Measurements from ENCODE around the gene MYCL.

MYCL gene

GRCh38 chr1:39852876-39853275 is 48.8 kb downstream of the MYCL start:
- ChIA-PET POLR2A (no interaction called here), CTCF (no interaction called here)
- no peak overlapping the region for H3K27ac ChIP-seq (ENCODE audit: insufficient read depth in 1 of 2, low read depth in 1 of 2, low read length in 2 of 2, poor library complexity in 1 of 2, severe bottlenecking in 2 of 2)
- WGBS (ENCODE audit: insufficient coverage), result 100% methylated on average over 1 of the region's 1 CpG
- H3K36me3 ChIP-seq (ENCODE audit: control insufficient read depth in 4 of 4, insufficient read depth in 4 of 4, low read length in 3 of 4), result peaks cover 7 to 48% (median 21%) of the 10 kb centered on the region in 4 experiments
- H3K4me3 ChIP-seq (ENCODE audit: control insufficient read depth in 1 of 7, extremely low read depth in 1 of 7, insufficient read depth in 4 of 7, low read depth in 2 of 7, low read length in 6 of 7), result no peak overlapping the region
- H3K9me3 ChIP-seq (ENCODE audit: control extremely low read depth in 1 of 5, control insufficient read depth in 4 of 5, insufficient read depth in 2 of 5, low read depth in 1 of 5, low read length in 4 of 5), result no peaks in the 10 kb centered on the region
- peaks cover 0 to 2% (median 0%) of the 10 kb centered on the region in 4 experiments for H3K4me1 ChIP-seq (ENCODE audit: control extremely low read depth in 1 of 4, control insufficient read depth in 4 of 4, insufficient read depth in 4 of 4, low read length in 3 of 4)
- DNase-seq, result no peak
- no peaks in the 10 kb centered on the region for H3K27me3 ChIP-seq (replicated peaks in 2 of 5; ENCODE audit: control insufficient read depth in 4 of 5, insufficient read depth in 5 of 5, low read length in 4 of 5)

DNA sequence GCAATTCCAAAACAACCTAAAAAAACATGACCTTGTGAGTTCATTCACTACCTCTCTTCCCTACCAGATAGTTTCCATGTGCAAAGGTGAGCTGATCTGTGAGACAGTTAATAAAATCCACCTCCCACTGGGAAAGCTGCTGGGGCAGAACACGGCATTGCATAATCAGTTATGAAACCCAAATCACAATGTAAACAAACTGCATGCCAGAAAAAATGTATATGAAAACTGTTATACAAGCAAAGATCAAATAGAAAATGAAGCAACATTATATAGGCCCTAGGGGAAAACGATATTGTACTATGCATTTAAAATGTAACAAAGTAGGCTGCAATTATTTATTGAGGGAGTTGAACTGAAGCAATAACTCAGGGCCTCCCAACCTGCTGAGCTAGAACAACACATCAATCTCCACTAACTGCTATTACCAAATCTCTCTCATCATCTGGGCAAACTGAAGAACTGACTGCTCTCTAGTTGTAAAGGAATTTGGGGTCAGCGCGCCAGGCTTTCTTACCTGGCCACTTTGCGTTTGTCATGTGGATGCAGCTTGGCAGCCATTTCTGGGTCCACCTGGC is 49.4 kb downstream of the MYCL start:
- DNase-seq, result no peak
- 100% methylated on average over 3 of the region's 5 CpGs for WGBS (ENCODE audit: insufficient coverage)

DNA sequence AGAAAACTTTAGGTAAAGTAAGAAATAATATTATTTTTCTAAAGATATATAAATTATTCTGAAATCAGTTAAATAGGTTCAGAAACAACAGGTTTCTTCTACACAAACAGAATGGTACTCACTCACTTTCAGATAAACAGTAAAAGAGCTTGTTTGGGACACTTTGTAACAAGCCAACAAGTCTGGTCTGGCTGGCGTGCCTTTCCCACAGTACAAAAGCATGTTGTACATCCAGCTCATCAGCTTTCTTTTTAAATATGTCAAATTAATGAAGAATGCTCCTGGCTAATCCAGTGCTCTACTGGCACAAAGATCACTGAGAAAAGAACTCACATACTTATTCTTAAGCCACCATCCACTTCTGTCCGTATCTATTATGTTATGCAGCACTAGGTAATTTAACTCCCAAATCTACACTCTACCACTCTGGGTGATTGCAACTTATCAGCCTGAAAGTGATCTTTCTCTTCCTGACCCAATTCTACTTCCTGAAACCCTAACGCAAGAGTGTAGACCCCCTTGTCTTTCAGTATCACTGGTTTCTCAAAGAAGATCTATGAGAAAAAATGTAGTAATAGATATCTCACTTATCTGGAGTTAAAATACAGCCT is 51.0 kb downstream of the MYCL start:
- peaks cover 9 to 50% (median 22%) of the 10 kb centered on the region in 4 experiments for H3K36me3 ChIP-seq (ENCODE audit: control insufficient read depth in 4 of 4, insufficient read depth in 4 of 4, low read length in 3 of 4)
- H3K9me3 ChIP-seq (ENCODE audit: control extremely low read depth in 1 of 5, control insufficient read depth in 4 of 5, insufficient read depth in 2 of 5, low read depth in 1 of 5, low read length in 4 of 5), result no peaks in the 10 kb centered on the region
- 80% methylated on average over 1 of the region's 3 CpGs for WGBS (ENCODE audit: insufficient coverage)
- H3K4me3 ChIP-seq (ENCODE audit: control insufficient read depth in 1 of 7, extremely low read depth in 1 of 7, insufficient read depth in 4 of 7, low read depth in 2 of 7, low read length in 6 of 7), result no peak overlapping the region
- no peaks in the 10 kb centered on the region for H3K27me3 ChIP-seq (replicated peaks in 2 of 5; ENCODE audit: control insufficient read depth in 4 of 5, insufficient read depth in 5 of 5, low read length in 4 of 5)
- H3K4me1 ChIP-seq (ENCODE audit: control extremely low read depth in 1 of 4, control insufficient read depth in 4 of 4, insufficient read depth in 4 of 4, low read length in 3 of 4), result peaks cover 6 to 18% (median 12%) of the 10 kb centered on the region in 4 experiments
- no peak overlapping the region for H3K27ac ChIP-seq (ENCODE audit: insufficient read depth in 1 of 2, low read depth in 1 of 2, low read length in 2 of 2, poor library complexity in 1 of 2, severe bottlenecking in 2 of 2)
- ChIA-PET POLR2A (no interaction called here), CTCF (interaction anchor here (0.9 to 1.3 kb wide), 3 partner anchors 9 to 105 kb away, joined by 3 read pairs; no protein-coding TSS in a partner anchor)
- DNase-seq, result no peak

More for the DNA sequence above, 49.4 kb downstream of the MYCL start:
- no peak overlapping the region for H3K4me3 ChIP-seq (ENCODE audit: control insufficient read depth in 1 of 7, extremely low read depth in 1 of 7, insufficient read depth in 4 of 7, low read depth in 2 of 7, low read length in 6 of 7)
- H3K27me3 ChIP-seq (replicated peaks in 2 of 5; ENCODE audit: control insufficient read depth in 4 of 5, insufficient read depth in 5 of 5, low read length in 4 of 5), result no peaks in the 10 kb centered on the region
- H3K36me3 ChIP-seq (ENCODE audit: control insufficient read depth in 4 of 4, insufficient read depth in 4 of 4, low read length in 3 of 4), result peaks cover 9 to 53% (median 24%) of the 10 kb centered on the region in 4 experiments
- peaks cover 0 to 2% (median under 1%) of the 10 kb centered on the region in 4 experiments for H3K4me1 ChIP-seq (ENCODE audit: control extremely low read depth in 1 of 4, control insufficient read depth in 4 of 4, insufficient read depth in 4 of 4, low read length in 3 of 4)
- H3K9me3 ChIP-seq (ENCODE audit: control extremely low read depth in 1 of 5, control insufficient read depth in 4 of 5, insufficient read depth in 2 of 5, low read depth in 1 of 5, low read length in 4 of 5), result no peaks in the 10 kb centered on the region
- ChIA-PET POLR2A (no interaction called here), CTCF (no interaction called here)
- H3K27ac ChIP-seq (ENCODE audit: insufficient read depth in 1 of 2, low read depth in 1 of 2, low read length in 2 of 2, poor library complexity in 1 of 2, severe bottlenecking in 2 of 2), result no peak overlapping the region

DNA sequence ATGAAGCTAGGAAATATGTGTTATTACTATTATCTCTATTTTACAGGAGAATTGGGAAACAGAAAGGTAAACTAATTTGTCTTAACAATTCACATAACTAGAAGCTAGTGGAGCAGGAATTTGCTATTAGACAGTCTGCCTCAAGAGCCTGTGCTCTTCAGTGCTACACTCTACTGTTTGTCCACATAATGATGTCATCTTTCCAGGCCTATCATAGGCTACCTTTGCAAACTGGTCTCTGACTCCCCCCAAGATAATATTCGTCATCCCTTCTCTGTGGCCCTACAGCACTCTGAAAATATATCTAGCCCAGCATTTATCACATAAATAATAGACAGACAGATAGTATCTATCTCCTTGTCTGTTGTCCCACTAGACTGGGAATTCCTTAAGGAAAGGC is 52.5 kb downstream of the MYCL start:
- Histone ChIP-seq H3K27me3 (replicated peaks in 2 of 5; ENCODE audit: control insufficient read depth in 4 of 5, insufficient read depth in 5 of 5, low read length in 4 of 5) (no peaks in the 10 kb centered on the region), H3K9me3 (ENCODE audit: control extremely low read depth in 1 of 5, control insufficient read depth in 4 of 5, insufficient read depth in 2 of 5, low read depth in 1 of 5, low read length in 4 of 5) (no peaks in the 10 kb centered on the region), H3K36me3 (ENCODE audit: control insufficient read depth in 4 of 4, insufficient read depth in 4 of 4, low read length in 3 of 4) (peaks cover 7 to 54% (median 19%) of the 10 kb centered on the region in 4 experiments), H3K4me3 (ENCODE audit: control insufficient read depth in 1 of 7, extremely low read depth in 1 of 7, insufficient read depth in 4 of 7, low read depth in 2 of 7, low read length in 6 of 7) (no peak overlapping the region), H3K4me1 (ENCODE audit: control extremely low read depth in 1 of 4, control insufficient read depth in 4 of 4, insufficient read depth in 4 of 4, low read length in 3 of 4) (peaks cover 11 to 31% (median 23%) of the 10 kb centered on the region in 4 experiments), H3K27ac (ENCODE audit: insufficient read depth in 1 of 2, low read depth in 1 of 2, low read length in 2 of 2, poor library complexity in 1 of 2, severe bottlenecking in 2 of 2) (no peak overlapping the region)
- WGBS (ENCODE audit: insufficient coverage), result 100% methylated on average over 1 of the region's 1 CpG
- ChIA-PET POLR2A (no interaction called here), CTCF (interaction anchor here (0.9 kb wide), 1 partner anchor 11 kb away, joined by 4 read pairs; no protein-coding TSS in a partner anchor)
- DNase-seq, result no peak

GRCh38 chr1:39847940-39848339 is 53.8 kb downstream of the MYCL start:
- Histone ChIP-seq H3K4me1 (ENCODE audit: control extremely low read depth in 1 of 4, control insufficient read depth in 4 of 4, insufficient read depth in 4 of 4, low read length in 3 of 4) (peaks cover 11 to 41% (median 23%) of the 10 kb centered on the region in 4 experiments), H3K27ac (ENCODE audit: insufficient read depth in 1 of 2, low read depth in 1 of 2, low read length in 2 of 2, poor library complexity in 1 of 2, severe bottlenecking in 2 of 2) (no peak overlapping the region), H3K9me3 (ENCODE audit: control extremely low read depth in 1 of 5, control insufficient read depth in 4 of 5, insufficient read depth in 2 of 5, low read depth in 1 of 5, low read length in 4 of 5) (no peaks in the 10 kb centered on the region), H3K27me3 (replicated peaks in 2 of 5; ENCODE audit: control insufficient read depth in 4 of 5, insufficient read depth in 5 of 5, low read length in 4 of 5) (no peaks in the 10 kb centered on the region), H3K36me3 (ENCODE audit: control insufficient read depth in 4 of 4, insufficient read depth in 4 of 4, low read length in 3 of 4) (peaks cover 4 to 61% (median 27%) of the 10 kb centered on the region in 4 experiments), H3K4me3 (ENCODE audit: control insufficient read depth in 1 of 7, extremely low read depth in 1 of 7, insufficient read depth in 4 of 7, low read depth in 2 of 7, low read length in 6 of 7) (no peak overlapping the region)
- ChIA-PET POLR2A (no interaction called here), CTCF (no interaction called here)
- WGBS (ENCODE audit: insufficient coverage), result 100% methylated on average over 3 of the region's 6 CpGs
- DNase-seq, result no peak

- no peak overlapping the region for H3K4me3 ChIP-seq (ENCODE audit: control insufficient read depth in 1 of 7, extremely low read depth in 1 of 7, insufficient read depth in 4 of 7, low read depth in 2 of 7, low read length in 6 of 7)
- no peaks in the 10 kb centered on the region for H3K27me3 ChIP-seq (replicated peaks in 2 of 5; ENCODE audit: control insufficient read depth in 4 of 5, insufficient read depth in 5 of 5, low read length in 4 of 5)
- 100% methylated on average over 1 of the region's 1 CpG for WGBS (ENCODE audit: insufficient coverage)
- H3K36me3 ChIP-seq (ENCODE audit: control insufficient read depth in 4 of 4, insufficient read depth in 4 of 4, low read length in 3 of 4), result peaks cover 14 to 64% (median 36%) of the 10 kb centered on the region in 4 experiments
- DNase-seq, result no peak
- peak overlapping the region in 1 of 2 experiments; percentile 27 for H3K27ac ChIP-seq (ENCODE audit: insufficient read depth in 1 of 2, low read depth in 1 of 2, low read length in 2 of 2, poor library complexity in 1 of 2, severe bottlenecking in 2 of 2)
- POLR2A ChIA-PET, result no interaction called here
- H3K9me3 ChIP-seq (ENCODE audit: control extremely low read depth in 1 of 5, control insufficient read depth in 4 of 5, insufficient read depth in 2 of 5, low read depth in 1 of 5, low read length in 4 of 5), result no peaks in the 10 kb centered on the region
- H3K4me1 ChIP-seq (ENCODE audit: control extremely low read depth in 1 of 4, control insufficient read depth in 4 of 4, insufficient read depth in 4 of 4, low read length in 3 of 4), result peaks cover 11 to 41% (median 23%) of the 10 kb centered on the region in 4 experiments
- CTCF ChIA-PET, result interaction anchor here (1.8 to 2.4 kb wide), 3 partner anchors 11 to 127 kb away, joined by 5 to 9 read pairs (median 6); no protein-coding TSS in a partner anchor
Observed at GRCh38 chr1:39846796-39847195, 54.9 kb downstream of the MYCL start.

All from common myeloid progenitor, CD34-positive (primary cell).